ENCODE results near the gene RIMS1. TPM values are rescaled to one million over a fixed set of nuclear protein-coding genes. Genes with fewer than 3 reads are reported as not detected.

Gene RIMS1
- total RNA-seq, 4 donors from 2014 or later, result 0.13 to 16.8 (median 1.2) TPM

DNA sequence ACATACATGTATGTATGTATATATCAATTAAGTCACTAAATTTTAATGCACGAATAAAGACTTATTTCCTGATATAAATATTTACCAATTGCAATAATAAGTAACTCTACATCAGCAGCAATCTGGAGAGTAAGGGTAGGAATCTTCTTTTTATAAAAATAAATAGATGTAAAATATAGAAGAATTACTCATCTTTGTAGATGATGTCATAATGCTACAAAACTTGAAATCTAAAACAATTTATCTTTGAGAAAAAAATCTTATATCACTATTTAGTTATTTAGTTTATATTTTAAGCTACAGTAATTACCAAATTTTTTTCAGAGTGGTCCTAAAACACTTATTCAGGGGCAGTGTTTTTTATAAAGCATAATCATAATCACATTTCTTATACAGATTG, 351.7 kb downstream of the RIMS1 start:
- Histone ChIP-seq H3K36me3 (no peaks in the 10 kb centered on the region), H3K4me3 (no peak overlapping the region), H3K27ac (no peak overlapping the region), H3K4me1 (no peaks in the 10 kb centered on the region), H3K9me3 (no peaks in the 10 kb centered on the region), H3K27me3 (no peaks in the 10 kb centered on the region)
- intact Hi-C loops (cut with DNase I), result no loop called here
- 0% methylated on average over 1 of the region's 1 CpG for WGBS, 2 donors
- no peak for TF ChIP-seq CTCF (IDR thresholded peaks at IDR 0.05)
- DNase-seq, result no peak

DNA sequence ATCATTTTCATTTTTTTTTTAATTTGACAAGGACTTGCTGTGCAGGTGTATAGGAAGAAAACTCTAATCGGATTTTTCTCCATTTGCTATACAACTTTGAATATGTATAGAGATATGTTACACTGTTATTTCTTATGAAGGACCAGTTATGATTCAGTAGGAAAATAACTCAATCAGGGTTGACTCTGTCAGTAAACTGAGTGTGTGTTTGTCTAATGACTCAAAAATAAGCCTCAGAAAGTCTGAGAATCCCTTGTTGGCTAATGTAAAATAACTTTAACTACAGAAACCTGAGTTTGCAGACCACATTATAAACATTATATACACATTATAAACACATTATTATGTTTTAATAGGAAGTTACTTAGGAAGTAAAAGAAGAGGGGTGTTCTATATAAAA, 352.6 kb downstream of the RIMS1 start:
- H3K27ac ChIP-seq, result no peak overlapping the region
- no peak for DNase-seq
- no peaks in the 10 kb centered on the region for H3K27me3 ChIP-seq
- H3K36me3 ChIP-seq, result no peaks in the 10 kb centered on the region
- intact Hi-C loops (cut with DNase I), result no loop called here
- H3K4me3 ChIP-seq, result no peak overlapping the region
- 63 to 71% methylated on average over 1 of the region's 1 CpG for WGBS, 2 donors
- H3K9me3 ChIP-seq, result no peaks in the 10 kb centered on the region
- no peaks in the 10 kb centered on the region for H3K4me1 ChIP-seq
- no peak for TF ChIP-seq CTCF (IDR thresholded peaks at IDR 0.05)
- TF ChIP-seq POLR2A (IDR thresholded peaks at IDR 0.05), result no peak

DNA sequence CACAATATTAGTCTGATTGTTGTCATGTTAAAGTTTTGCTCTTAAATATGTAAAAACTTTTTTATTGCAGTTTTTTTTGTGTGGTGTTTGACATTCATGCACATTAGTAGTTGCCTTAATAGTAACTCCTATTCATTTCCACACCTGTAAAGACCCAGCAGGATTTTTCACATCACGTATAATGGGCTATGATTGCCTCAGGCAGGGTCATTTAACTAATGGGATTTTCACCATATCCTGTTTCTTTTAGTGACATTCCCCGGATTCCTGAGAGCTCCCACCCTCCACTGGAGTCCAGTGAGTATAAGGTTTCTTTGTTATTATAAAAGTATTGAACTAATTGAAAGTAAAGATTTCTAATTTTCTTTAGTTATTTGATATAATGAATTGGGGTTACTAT, 359.2 kb downstream of the RIMS1 start:
- intact Hi-C loops (cut with DNase I), result no loop called here
- 23 to 48% methylated on average over 2 of the region's 2 CpGs for WGBS, 2 donors
- H3K27me3 ChIP-seq, result no peaks in the 10 kb centered on the region

GRCh38 chr6:72246926-72247325, 360.6 kb downstream of the RIMS1 start:
- 79% methylated on average over 4 of the region's 4 CpGs for WGBS, 2 donors
- intact Hi-C loops (cut with DNase I), result no loop called here
- Histone ChIP-seq H3K4me1 (no peaks in the 10 kb centered on the region), H3K9me3 (no peaks in the 10 kb centered on the region), H3K27ac (no peak overlapping the region), H3K27me3 (no peaks in the 10 kb centered on the region), H3K36me3 (no peaks in the 10 kb centered on the region), H3K4me3 (no peak overlapping the region)
- DNase-seq, result no peak
- no peak for TF ChIP-seq POLR2A (IDR thresholded peaks at IDR 0.05)
- no peak for TF ChIP-seq CTCF (IDR thresholded peaks at IDR 0.05)

More for the DNA sequence above, 359.2 kb downstream of the RIMS1 start:
- Histone ChIP-seq H3K4me1 (no peaks in the 10 kb centered on the region), H3K36me3 (no peaks in the 10 kb centered on the region), H3K4me3 (no peak overlapping the region), H3K9me3 (no peaks in the 10 kb centered on the region), H3K27ac (no peak overlapping the region)
- TF ChIP-seq CTCF (IDR thresholded peaks at IDR 0.05) (no peak), POLR2A (IDR thresholded peaks at IDR 0.05) (no peak)
- no peak for DNase-seq

- WGBS, 2 donors, result 61 to 75% methylated on average over 1 of the region's 1 CpG
- no peaks in the 10 kb centered on the region for H3K4me1 ChIP-seq
Measured at GRCh38 chr6:72248621-72249020, 362.3 kb downstream of the RIMS1 start.

More at GRCh38 chr6:72248621-72249020, 362.3 kb downstream of the RIMS1 start:
- Histone ChIP-seq H3K4me3 (no peak overlapping the region), H3K9me3 (no peaks in the 10 kb centered on the region), H3K27me3 (no peaks in the 10 kb centered on the region), H3K27ac (no peak overlapping the region), H3K36me3 (no peaks in the 10 kb centered on the region)
- TF ChIP-seq CTCF (IDR thresholded peaks at IDR 0.05) (no peak), POLR2A (IDR thresholded peaks at IDR 0.05) (no peak)
- intact Hi-C loops (cut with DNase I), result no loop called here
- no peak for DNase-seq

Data from esophagus squamous epithelium (tissue), 5 donors.